22Rv1 (cell line): ENCODE results near the gene TRPV3.

Experiments used
- CTCF ChIP-seq: fragments of 450-650 bp; IDR thresholded peaks from 2 replicates; pipeline ENCODE4 v1.5.1; 2017; ENCODE audit warnings: mild to moderate bottlenecking
- ZFX ChIP-seq: fragments of 450-650 bp; IDR thresholded peaks from 2 replicates; pipeline ENCODE4 v1.6.1; 2017; ENCODE audit warnings: antibody characterized with exemption, borderline replicate concordance

- TF ChIP-seq CTCF: no peak
- TF ChIP-seq ZFX: no peak
Measured at GRCh38 chr17:3507869-3508268, 49.7 kb downstream of the TRPV3 start.
